Prostate gland (tissue), 2 donors: Measurements from ENCODE around the gene ZNF491.

Experiments used
- POLR2A ChIP-seq: fragments of 450-650 bp; IDR thresholded peaks from one replicate; pipeline ENCODE4 v1.6.1; 2016; ENCODE audit warnings: antibody characterized with exemption, mild to moderate bottlenecking
- TF ChIP-seq, protein P1 (sequence below), 4 experiments: fragments of 200-600 bp in 2 of 4; fragments of 450-650 bp in 2 of 4; sonication (generic) in 2 of 4; IDR thresholded peaks; 1 replicate in 3 of 4; 2 replicates in 1 of 4; pipeline ENCODE4 v1.5.1; 2016 to 2019; ENCODE audit warnings: antibody characterized with exemption in 4 of 4, mild to moderate bottlenecking in 2 of 4, moderate library complexity in 2 of 4

GRCh38 chr19:11752244-11752736 is 46.0 kb upstream of the ZNF491 start:
- TF ChIP-seq, protein P1, sequence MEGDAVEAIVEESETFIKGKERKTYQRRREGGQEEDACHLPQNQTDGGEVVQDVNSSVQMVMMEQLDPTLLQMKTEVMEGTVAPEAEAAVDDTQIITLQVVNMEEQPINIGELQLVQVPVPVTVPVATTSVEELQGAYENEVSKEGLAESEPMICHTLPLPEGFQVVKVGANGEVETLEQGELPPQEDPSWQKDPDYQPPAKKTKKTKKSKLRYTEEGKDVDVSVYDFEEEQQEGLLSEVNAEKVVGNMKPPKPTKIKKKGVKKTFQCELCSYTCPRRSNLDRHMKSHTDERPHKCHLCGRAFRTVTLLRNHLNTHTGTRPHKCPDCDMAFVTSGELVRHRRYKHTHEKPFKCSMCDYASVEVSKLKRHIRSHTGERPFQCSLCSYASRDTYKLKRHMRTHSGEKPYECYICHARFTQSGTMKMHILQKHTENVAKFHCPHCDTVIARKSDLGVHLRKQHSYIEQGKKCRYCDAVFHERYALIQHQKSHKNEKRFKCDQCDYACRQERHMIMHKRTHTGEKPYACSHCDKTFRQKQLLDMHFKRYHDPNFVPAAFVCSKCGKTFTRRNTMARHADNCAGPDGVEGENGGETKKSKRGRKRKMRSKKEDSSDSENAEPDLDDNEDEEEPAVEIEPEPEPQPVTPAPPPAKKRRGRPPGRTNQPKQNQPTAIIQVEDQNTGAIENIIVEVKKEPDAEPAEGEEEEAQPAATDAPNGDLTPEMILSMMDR (IDR thresholded peaks at IDR 0.05) = no peak
- no peak for TF ChIP-seq POLR2A
